K562 (cell line): ENCODE results near the gene CRIM1. TPM values are rescaled to one million over a fixed set of nuclear protein-coding genes. Genes with fewer than 3 reads are reported as not detected.

ENCODE experiments used
- RAD51 ChIP-seq: fragments of 450-650 bp; IDR thresholded peaks from 2 replicates; pipeline ENCODE4 v1.7.1; 2016; ENCODE audit warnings: low read depth, mild to moderate bottlenecking, borderline replicate concordance
- RBM25 ChIP-seq: fragments of 200-400 bp; formaldehyde crosslinking; IDR thresholded peaks from 2 replicates; pipeline ENCODE4 v1.6.1; 2018; ENCODE audit warnings: low read length, low read depth, moderate library complexity; ENCODE audit not compliant: severe bottlenecking
- ZNF668 ChIP-seq: fragments of 250-450 bp; sonication (Bioruptor Pico); IDR thresholded peaks from 2 replicates; pipeline ENCODE4 v1.8.0; 2022; ENCODE audit warnings: mild to moderate bottlenecking, inconsistent platforms
- polyA plus RNA-seq, 8 experiments: library from polyadenylated mRNA; depleted of rRNA in 4 of 8; stranded (reverse) in 5 of 8; unstranded in 3 of 8; fragments of >200 nt; fragmentation: Nextera tagmentation in 2 of 8; fragmentation: Illumina TruSeq in 1 of 8; extraction: Ambion mirVana in 2 of 8; extraction: Trizol in 1 of 8; gene quantifications; 2 replicates each; pipeline versions ENCODE4 v1.2.1 to v1.2.3, GENCODE V29; 2011 to 2014; ENCODE audit warnings: inconsistent platforms in 1 of 8, missing spikeins in 1 of 8
- total RNA-seq, 7 experiments: library from RNA; depleted of rRNA in 6 of 7; stranded (reverse); fragments of >200 nt in 6 of 7; fragmentation: Illumina TruSeq in 2 of 7; extraction: Trizol in 2 of 7; gene quantifications; 2 replicates each; pipeline versions ENCODE4 v1.2.1 to v1.2.3, GENCODE V29; 2011 to 2021; ENCODE audit warnings: low replicate concordance in 1 of 7
- TF ChIP-seq, protein P1 (sequence below): sonication (generic); formaldehyde crosslinking; IDR thresholded peaks from 2 replicates; pipeline ENCODE4 v1.8.0; 2022; ENCODE audit warnings: missing genetic modification reagents, mild to moderate bottlenecking, borderline replicate concordance
- TF ChIP-seq, protein P2 (sequence below): IDR thresholded peaks from 2 replicates; pipeline ENCODE4 v1.6.1; 2014; ENCODE audit warnings: antibody characterized with exemption
- TF ChIP-seq, protein P3 (sequence below): sonication (generic); formaldehyde crosslinking; IDR thresholded peaks from 2 replicates; pipeline ENCODE4 v1.8.0; 2022; ENCODE audit warnings: missing genetic modification reagents, mild to moderate bottlenecking, moderate library complexity, borderline replicate concordance

CRIM1 gene
- total and polyA plus RNA-seq, 9 of the 15 experiments (the other 6 are each of a cell fraction or from before 2014, with no cell fraction given) = 0.01 to 0.36 (median 0.06) TPM; not detected in 1

DNA sequence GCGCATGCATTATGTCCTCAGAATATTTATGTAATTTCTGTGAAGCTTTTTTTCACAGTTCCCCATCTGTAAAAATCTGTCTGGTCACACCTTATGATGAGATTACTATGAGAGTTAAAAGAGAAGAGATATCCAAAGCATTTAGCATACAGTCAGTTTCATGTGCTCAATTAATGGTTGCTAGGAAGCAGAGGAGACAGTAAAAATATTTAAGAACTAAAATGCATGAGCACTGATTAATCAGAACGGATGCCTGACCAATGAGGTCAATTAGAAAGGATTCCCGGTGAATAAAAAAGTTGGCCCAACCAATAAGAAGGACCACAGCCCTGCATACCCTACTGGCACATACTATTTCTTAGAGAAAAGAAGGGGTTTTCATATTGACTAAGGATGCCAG is 12.0 kb upstream of the CRIM1 start (continued):
- TF ChIP-seq ZNF668 (CRISPR knock-in tag) = no peak
- TF ChIP-seq, protein P1, sequence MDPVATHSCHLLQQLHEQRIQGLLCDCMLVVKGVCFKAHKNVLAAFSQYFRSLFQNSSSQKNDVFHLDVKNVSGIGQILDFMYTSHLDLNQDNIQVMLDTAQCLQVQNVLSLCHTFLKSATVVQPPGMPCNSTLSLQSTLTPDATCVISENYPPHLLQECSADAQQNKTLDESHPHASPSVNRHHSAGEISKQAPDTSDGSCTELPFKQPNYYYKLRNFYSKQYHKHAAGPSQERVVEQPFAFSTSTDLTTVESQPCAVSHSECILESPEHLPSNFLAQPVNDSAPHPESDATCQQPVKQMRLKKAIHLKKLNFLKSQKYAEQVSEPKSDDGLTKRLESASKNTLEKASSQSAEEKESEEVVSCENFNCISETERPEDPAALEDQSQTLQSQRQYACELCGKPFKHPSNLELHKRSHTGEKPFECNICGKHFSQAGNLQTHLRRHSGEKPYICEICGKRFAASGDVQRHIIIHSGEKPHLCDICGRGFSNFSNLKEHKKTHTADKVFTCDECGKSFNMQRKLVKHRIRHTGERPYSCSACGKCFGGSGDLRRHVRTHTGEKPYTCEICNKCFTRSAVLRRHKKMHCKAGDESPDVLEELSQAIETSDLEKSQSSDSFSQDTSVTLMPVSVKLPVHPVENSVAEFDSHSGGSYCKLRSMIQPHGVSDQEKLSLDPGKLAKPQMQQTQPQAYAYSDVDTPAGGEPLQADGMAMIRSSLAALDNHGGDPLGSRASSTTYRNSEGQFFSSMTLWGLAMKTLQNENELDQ (CRISPR knock-in tag) = no peak
- TF ChIP-seq RBM25 = no peak
- TF ChIP-seq, protein P2, sequence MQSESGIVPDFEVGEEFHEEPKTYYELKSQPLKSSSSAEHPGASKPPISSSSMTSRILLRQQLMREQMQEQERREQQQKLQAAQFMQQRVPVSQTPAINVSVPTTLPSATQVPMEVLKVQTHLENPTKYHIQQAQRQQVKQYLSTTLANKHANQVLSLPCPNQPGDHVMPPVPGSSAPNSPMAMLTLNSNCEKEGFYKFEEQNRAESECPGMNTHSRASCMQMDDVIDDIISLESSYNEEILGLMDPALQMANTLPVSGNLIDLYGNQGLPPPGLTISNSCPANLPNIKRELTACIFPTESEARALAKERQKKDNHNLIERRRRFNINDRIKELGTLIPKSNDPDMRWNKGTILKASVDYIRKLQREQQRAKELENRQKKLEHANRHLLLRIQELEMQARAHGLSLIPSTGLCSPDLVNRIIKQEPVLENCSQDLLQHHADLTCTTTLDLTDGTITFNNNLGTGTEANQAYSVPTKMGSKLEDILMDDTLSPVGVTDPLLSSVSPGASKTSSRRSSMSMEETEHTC = no peak
- TF ChIP-seq RAD51 = no peak
- TF ChIP-seq, protein P3, sequence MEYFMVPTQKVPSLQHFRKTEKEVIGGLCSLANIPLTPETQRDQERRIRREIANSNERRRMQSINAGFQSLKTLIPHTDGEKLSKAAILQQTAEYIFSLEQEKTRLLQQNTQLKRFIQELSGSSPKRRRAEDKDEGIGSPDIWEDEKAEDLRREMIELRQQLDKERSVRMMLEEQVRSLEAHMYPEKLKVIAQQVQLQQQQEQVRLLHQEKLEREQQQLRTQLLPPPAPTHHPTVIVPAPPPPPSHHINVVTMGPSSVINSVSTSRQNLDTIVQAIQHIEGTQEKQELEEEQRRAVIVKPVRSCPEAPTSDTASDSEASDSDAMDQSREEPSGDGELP (CRISPR knock-in tag) = no peak
